Heart right ventricle (tissue), 16 donors: ENCODE results near the gene ZNF138. TPM values are rescaled to one million over a fixed set of nuclear protein-coding genes. Genes with fewer than 3 reads are reported as not detected.

Experiments used
- ATAC-seq, 8 donors: fragments of 200-7000 bp; cut with Tn5 transposase; one replicate each; pipeline ENCODE4 v1.9.1; 2020; ENCODE audit warnings: mild to moderate bottlenecking in 8 of 8, moderate library complexity in 8 of 8, moderate number of reproducible peaks in 1 of 8
- DNase-seq, 2 donors: peaks; one replicate each; pipeline ENCODE4 v3.0.0-alpha.2; 2020
- H3K27ac ChIP-seq, 10 donors: fragments of 200-600 bp; sonication (generic) in 2 of 10; one replicate each; pipeline versions ENCODE4 v1.5.0 to v1.8.0; 2020 to 2022; ENCODE audit warnings: mild to moderate bottlenecking in 3 of 10
- H3K27me3 ChIP-seq, 7 donors: fragments of 200-600 bp; one replicate each; pipeline ENCODE4 v1.8.0; 2021 to 2022; ENCODE audit warnings: mild to moderate bottlenecking in 2 of 7
- H3K36me3 ChIP-seq, 9 donors: fragments of 200-600 bp; sonication (generic) in 1 of 9; one replicate each; pipeline versions ENCODE4 v1.5.0 to v1.8.0; 2020 to 2022; ENCODE audit warnings: mild to moderate bottlenecking in 2 of 9
- H3K4me1 ChIP-seq, 9 donors: fragments of 200-600 bp; sonication (generic) in 1 of 9; one replicate each; pipeline versions ENCODE4 v1.5.0 to v1.8.0; 2020 to 2022; ENCODE audit warnings: mild to moderate bottlenecking in 4 of 9
- H3K4me3 ChIP-seq, 10 donors: fragments of 200-600 bp; sonication (generic) in 2 of 10; one replicate each; pipeline versions ENCODE4 v1.5.0 to v1.8.0; 2020 to 2022; ENCODE audit warnings: mild to moderate bottlenecking in 7 of 10, moderate library complexity in 2 of 10
- H3K9me3 ChIP-seq, 11 donors: fragments of 200-600 bp in 10 of 11; sonication (generic) in 2 of 11; one replicate each; pipeline versions ENCODE4 v1.5.0 to v1.8.0; 2013 to 2022; ENCODE audit warnings: mild to moderate bottlenecking in 2 of 11, control low read depth in 1 of 11, moderate library complexity in 1 of 11
- WGBS, 2 donors: extraction: QIAGEN DNeasy Blood & Tissue Kit; methylation state at CpG; one replicate each; pipeline ENCODE4 v1.1.7; 2013; ENCODE audit warnings: inconsistent platforms in 1 of 2; 5-methylcytosine and 5-hydroxymethylcytosine counted together
- intact Hi-C, 10 donors: fragments of 100-400 bp; cut with DNase I; formaldehyde crosslinking; loops; one replicate each; pipeline versions ENCODE4 v1.11.1 to v1.14.2; 2022
- polyA plus RNA-seq, 2 donors: library from polyadenylated mRNA; stranded (reverse); fragments of 200-250 nt; gene quantifications; one replicate each; pipeline ENCODE4 v1.2.3, GENCODE V29; 2013
- total RNA-seq, 10 donors: library from RNA; stranded (reverse); fragmentation: NEBNext Ultra II Directional in 3 of 10; extraction: Animal tissue kit (Norgen Biotek cat#: 25700) in 3 of 10; gene quantifications; one replicate each; pipeline versions ENCODE4 v1.2.1 to v1.2.4, GENCODE V29; 2021 to 2023
- TF ChIP-seq, protein P1 (sequence below), 9 donors: fragments of 200-600 bp; sonication (generic) in 2 of 9; IDR thresholded peaks; one replicate each; pipeline versions ENCODE4 v1.5.0 to v1.8.0; 2021 to 2022; ENCODE audit warnings: antibody characterized with exemption in 9 of 9, mild to moderate bottlenecking in 5 of 9, moderate library complexity in 1 of 9
- donor health status: Arrhythmogenic right ventricular cardiomyopathy.
- donor health status: ischemic (EF 13 %, LVEDD 7.1; RV severe dilation, severe dysfunction).
- donor health status: healthy with polysubstance abuse.
- donor health status: DM: no; HTN: yes; CAD: no.
- donor health status: DM: no; HTN: no; CAD: no.
- donor health status: ischemic (EF 25% LVEDD 6.9; RV normal size, moderate dysfunction).
- donor health status: ischemic (EF 25% LVEDD 5.7; RV mildly dilated, moderate dysfunction).
- donor health status: healthy.
- donor health status: DM: yes; HTN: yes; CAD: no.
- donor health status: Ischemic cardiomyopathy.
- donor health status: ischemic (EF 35%, LVEDD 5.7; RV mildly dilated, moderate dysfunction).
- donor health status: nonischemic (EF 11% LVEDD 7.7; RV severe dilation, severe dysfunction).
- donor health status: DM: yes; HTN: yes; CAD: no.
- donor health status: PGD.
- donor health status: ischemic (EF 29% LVEDD 5.4; RV normal size, mild dysfunction).
- donor health status: nonischemic (EF 23%, LVEDD 6.1; RV moderate dilation, normal function).

Gene ZNF138
- total and polyA plus RNA-seq, 12 donors, result 1.4 to 9.1 (median 5.1) TPM

DNA sequence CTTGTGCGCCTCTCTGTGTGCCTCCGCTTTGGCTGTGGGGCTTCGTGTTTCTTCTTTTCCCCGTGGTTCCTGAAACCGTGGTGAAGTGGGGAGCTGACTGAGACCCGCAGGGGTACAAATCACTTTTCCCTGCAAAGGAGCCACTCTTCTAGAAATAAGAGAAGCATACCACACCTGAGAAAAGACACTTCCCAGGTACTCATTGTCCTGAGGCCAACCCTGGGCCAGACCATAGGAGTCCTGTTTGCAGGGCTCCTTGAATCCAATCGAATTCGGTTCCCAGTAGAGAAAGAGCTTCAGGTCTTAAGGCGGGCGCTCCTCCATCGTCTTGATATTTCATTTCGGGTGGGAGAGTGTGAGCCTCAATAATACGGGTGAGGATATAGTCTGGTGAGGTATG lies 76.4 kb downstream of the ZNF138 start:
- 91% methylated on average over 13 of the region's 13 CpGs for WGBS, 2 donors
- Histone ChIP-seq H3K27me3 (peaks cover 0 to 29% (median 9%) of the 10 kb centered on the region in 7 donors), H3K27ac (no peak overlapping the region), H3K4me1 (no peaks in the 10 kb centered on the region), H3K4me3 (no peak overlapping the region), H3K9me3 (peaks cover 0 to 7% (median 0%) of the 10 kb centered on the region in 11 donors), H3K36me3 (no peaks in the 10 kb centered on the region)
- intact Hi-C loops, result no loop called here
- ATAC-seq, result no peak
- TF ChIP-seq, protein P1, sequence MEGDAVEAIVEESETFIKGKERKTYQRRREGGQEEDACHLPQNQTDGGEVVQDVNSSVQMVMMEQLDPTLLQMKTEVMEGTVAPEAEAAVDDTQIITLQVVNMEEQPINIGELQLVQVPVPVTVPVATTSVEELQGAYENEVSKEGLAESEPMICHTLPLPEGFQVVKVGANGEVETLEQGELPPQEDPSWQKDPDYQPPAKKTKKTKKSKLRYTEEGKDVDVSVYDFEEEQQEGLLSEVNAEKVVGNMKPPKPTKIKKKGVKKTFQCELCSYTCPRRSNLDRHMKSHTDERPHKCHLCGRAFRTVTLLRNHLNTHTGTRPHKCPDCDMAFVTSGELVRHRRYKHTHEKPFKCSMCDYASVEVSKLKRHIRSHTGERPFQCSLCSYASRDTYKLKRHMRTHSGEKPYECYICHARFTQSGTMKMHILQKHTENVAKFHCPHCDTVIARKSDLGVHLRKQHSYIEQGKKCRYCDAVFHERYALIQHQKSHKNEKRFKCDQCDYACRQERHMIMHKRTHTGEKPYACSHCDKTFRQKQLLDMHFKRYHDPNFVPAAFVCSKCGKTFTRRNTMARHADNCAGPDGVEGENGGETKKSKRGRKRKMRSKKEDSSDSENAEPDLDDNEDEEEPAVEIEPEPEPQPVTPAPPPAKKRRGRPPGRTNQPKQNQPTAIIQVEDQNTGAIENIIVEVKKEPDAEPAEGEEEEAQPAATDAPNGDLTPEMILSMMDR (IDR thresholded peaks at IDR 0.05), result no peak
- DNase-seq, result no peak

DNA sequence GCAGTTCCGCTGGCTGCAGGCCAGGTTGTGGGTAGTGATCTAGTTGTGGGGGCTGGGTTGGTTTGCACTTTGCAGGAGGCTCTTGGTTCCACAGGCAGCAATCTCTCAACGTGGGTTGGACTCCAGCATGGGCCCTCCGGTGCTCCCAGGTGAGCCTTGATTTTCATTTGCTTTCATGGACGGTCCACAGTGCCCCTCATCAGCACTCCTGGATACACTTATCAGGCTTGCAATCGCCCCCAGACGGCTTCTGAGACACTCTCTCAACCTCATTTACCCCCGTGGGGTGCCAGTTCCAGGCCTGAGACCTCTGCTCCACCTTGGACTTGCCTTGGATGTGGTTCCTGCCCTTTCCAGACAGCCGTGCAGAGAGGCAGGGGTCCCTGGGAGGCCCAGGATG lies 77.5 kb downstream of the ZNF138 start:
- TF ChIP-seq, protein P1 (IDR thresholded peaks at IDR 0.05), result no peak
- H3K4me1 ChIP-seq, result no peaks in the 10 kb centered on the region
- DNase-seq (no peak), ATAC-seq (no peak)
- 73 to 79% methylated on average over 8 of the region's 8 CpGs for WGBS, 2 donors
- peaks cover 0 to 29% (median 12%) of the 10 kb centered on the region in 7 donors for H3K27me3 ChIP-seq
- intact Hi-C loops, result no loop called here
- peaks cover 0 to 7% (median 0%) of the 10 kb centered on the region in 11 donors for H3K9me3 ChIP-seq
- H3K27ac ChIP-seq, result no peak overlapping the region
- no peaks in the 10 kb centered on the region for H3K36me3 ChIP-seq
- no peak overlapping the region for H3K4me3 ChIP-seq

DNA sequence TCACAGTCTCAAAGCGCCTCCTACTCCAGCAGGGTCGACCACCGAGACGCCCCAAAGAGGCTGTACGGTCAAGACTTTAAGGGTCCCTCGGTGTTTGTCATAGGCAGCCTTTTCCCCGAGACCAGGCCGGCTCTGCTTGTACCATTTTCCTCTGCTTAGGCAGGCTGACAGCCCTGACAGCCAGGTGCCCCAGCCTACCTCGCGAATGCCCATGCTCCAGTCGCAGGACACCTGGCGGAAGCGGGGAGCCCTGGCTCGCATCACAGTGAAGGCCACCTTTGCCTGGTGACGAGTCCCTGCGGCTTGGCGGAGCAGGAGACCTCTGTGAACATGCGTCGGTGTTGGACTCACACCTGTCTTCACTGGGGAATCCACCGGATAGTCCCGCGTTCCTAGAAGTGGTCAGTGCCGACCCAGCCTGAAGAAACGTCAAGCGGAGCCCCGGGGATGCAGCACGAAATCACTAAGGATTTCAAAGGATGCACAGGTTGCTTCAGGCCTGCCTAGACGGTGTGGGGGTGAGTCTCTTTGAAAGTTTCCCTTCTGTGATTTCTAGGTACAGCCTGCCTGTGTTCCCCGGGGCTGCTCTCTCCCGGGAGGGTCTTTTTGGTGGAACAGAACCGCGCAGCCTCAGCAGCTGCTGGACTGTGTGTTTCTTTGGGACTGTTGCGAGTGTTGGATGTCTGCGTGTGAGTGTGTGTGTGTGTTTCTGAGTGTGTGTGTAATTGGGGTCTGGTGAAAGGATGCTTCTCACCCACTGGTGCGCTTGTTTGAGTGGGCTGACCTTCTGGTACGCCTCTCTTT lies 78.3 kb downstream of the ZNF138 start:
- 91 to 92% methylated on average over 36 of the region's 36 CpGs for WGBS, 2 donors
- DNase-seq, result no peak
- TF ChIP-seq, protein P1 (IDR thresholded peaks at IDR 0.05), result no peak
- Histone ChIP-seq H3K4me3 (no peak overlapping the region), H3K36me3 (no peaks in the 10 kb centered on the region), H3K27me3 (peaks cover 0 to 29% (median 15%) of the 10 kb centered on the region in 7 donors), H3K27ac (no peak overlapping the region), H3K9me3 (peaks cover 0 to 7% (median 0%) of the 10 kb centered on the region in 11 donors), H3K4me1 (peaks cover 0 to 7% (median 0%) of the 10 kb centered on the region in 9 donors)
- no peak for ATAC-seq
- intact Hi-C loops, result no loop called here

DNA sequence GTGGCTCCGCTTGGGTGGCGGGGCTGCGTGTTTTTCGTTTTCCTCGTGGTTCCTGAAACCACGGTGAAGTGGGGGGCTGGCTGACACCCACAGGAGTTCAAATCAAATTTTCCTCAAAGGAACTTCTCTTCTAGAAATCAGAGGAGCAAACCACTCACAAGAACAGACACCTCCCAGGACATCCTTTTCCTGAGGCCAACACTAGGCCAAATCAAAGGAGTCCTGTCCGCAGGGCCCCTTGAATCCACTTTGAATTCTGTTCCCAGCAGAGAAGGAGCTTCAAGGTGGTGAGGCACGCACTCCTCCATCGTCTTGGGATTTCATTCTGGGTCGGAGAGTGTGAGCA lies 78.9 kb downstream of the ZNF138 start:
- TF ChIP-seq, protein P1 (IDR thresholded peaks at IDR 0.05), result no peak
- Histone ChIP-seq H3K27ac (no peak overlapping the region), H3K27me3 (peaks cover 0 to 25% (median 15%) of the 10 kb centered on the region in 7 donors), H3K9me3 (peaks cover 0 to 7% (median 0%) of the 10 kb centered on the region in 11 donors), H3K36me3 (no peaks in the 10 kb centered on the region), H3K4me1 (peaks cover 0 to 7% (median 0%) of the 10 kb centered on the region in 9 donors), H3K4me3 (no peak overlapping the region)
- no peak for DNase-seq
- intact Hi-C loops, result no loop called here
- no peak for ATAC-seq
- 93 to 94% methylated on average over 10 of the region's 10 CpGs for WGBS, 2 donors
